ENCODE measurements around the gene RIPK3. TPM values are rescaled to one million over a fixed set of nuclear protein-coding genes. Genes with fewer than 3 reads are reported as not detected.

The RIPK3 gene
- total and polyA plus RNA-seq, 2 experiments from 2014 or later: 0.32 to 1.5 TPM

DNA sequence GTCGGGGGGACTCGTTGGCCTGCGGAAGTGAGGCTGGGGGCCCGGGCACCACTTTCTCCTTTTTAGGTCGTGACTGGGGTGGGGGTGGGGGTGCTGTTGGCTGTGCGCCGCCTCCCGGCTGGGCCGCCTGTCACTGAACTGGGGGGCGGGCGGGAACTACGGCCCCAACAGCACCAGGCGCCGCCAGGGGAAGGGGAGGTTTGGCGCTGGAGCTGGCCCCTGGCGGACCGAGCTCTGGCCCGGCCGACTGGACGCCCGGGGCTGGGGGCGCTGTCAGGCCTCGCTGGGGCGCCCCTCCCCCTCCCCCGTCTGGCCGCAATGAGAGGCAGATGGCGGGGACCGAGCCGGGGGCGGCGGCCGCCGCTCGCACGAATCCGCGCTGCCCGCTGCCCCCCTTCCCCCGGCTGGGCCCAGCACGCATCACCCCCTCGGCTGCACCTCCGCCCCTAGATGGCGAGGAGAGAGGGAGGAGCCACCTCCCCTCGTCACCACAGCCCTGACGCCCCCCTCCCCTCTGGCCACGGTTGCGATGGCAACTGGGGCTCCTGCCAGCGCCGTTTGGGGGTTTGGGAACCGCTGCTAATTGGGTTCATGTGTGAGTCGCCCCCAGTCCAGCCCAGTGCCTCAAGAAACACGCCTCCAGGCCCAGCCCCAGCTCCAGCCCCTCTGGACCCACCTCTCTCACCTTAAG lies 28.9 kb upstream of the RIPK3 start:
- Histone ChIP-seq H2AFZ (peak overlapping the region; percentile 85), H3K4me2 (peak overlapping the region; percentile 99), H3K36me3 (ENCODE audit: insufficient read depth) (no peaks in the 10 kb centered on the region), H3K79me2 (replicated peaks; ENCODE audit: insufficient read depth) (no peaks in the 10 kb centered on the region), H3F3A (replicated peaks; ENCODE audit: low read depth) (0 out of 2 replicates have a peak, but pooled peaks cover 4% of the 10 kb centered on the region), H3K4me1 (ENCODE audit: insufficient read depth) (peaks cover 14% of the 10 kb centered on the region; the same call in 1 of the 2 replicates), H3K27me3 (ENCODE audit: insufficient read depth) (peaks cover 18% of the 10 kb centered on the region; the same call in 1 of the 2 replicates), H3K4me3 (peak overlapping the region; percentile 97), H3K9me2 (ENCODE audit: insufficient read depth) (peaks cover 4% of the 10 kb centered on the region; the same call in 1 of the 2 replicates), H4K20me1 (replicated peaks; ENCODE audit: insufficient read depth) (no peaks in the 10 kb centered on the region), H3K27ac (ENCODE audit: low read depth) (peak overlapping the region; percentile 83; the same call in 1 of the 2 replicates)
- H3K4me3 Mint-ChIP-seq: peak overlapping the region; percentile 80
- peak overlapping the region; percentile 77; the same call in 1 of the 2 replicates for H3K27ac Mint-ChIP-seq
- peak; percentile 64; the same call in 1 of the 2 replicates for TF ChIP-seq CREB1 (CRISPR knock-in tag; IDR thresholded peaks at IDR 0.05; ENCODE audit: low read depth)
- 0 out of 2 replicates have a peak, but pooled peaks have one; percentile 3 for TF ChIP-seq POLR2AphosphoS5 (IDR thresholded peaks at IDR 0.05; ENCODE audit: low read depth)
- TF ChIP-seq STAT1 (IDR thresholded peaks at IDR 0.05; ENCODE audit: unreplicated experiment): no peak
- ATAC-seq: peak; percentile 18
- no peaks in the 10 kb centered on the region; the same call in 2 of the 3 replicates for H3K9me3 Mint-ChIP-seq
- H3K36me3 Mint-ChIP-seq (ENCODE audit: low read depth): peaks cover 10% of the 10 kb centered on the region
- peaks cover 22% of the 10 kb centered on the region for H3K4me1 Mint-ChIP-seq
- DNase-seq (ENCODE audit: low spot score): peak; percentile 87
- H3K27me3 Mint-ChIP-seq (ENCODE audit: insufficient read depth, low read depth, poor library complexity): peaks cover 17% of the 10 kb centered on the region

DNA sequence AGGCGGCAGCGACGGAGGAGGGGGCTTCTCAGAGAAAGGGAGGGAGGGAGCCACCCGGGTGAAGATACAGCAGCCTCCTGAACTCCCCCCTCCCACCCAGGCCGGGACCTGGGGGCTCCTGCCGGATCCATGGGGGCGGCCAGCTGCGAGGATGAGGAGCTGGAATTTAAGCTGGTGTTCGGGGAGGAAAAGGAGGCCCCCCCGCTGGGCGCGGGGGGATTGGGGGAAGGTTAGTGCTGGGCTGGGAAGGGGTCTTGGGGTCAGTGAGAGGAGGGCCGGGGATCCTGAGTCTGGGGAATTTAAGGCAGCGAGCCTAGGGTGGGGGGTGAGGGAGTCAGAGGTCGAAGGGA lies 28.4 kb upstream of the RIPK3 start:
- Mint-ChIP-seq H3K9me3 (no peaks in the 10 kb centered on the region; the same call in 2 of the 3 replicates), H3K36me3 (ENCODE audit: low read depth) (peaks cover 6% of the 10 kb centered on the region), H3K27ac (peak overlapping the region; percentile 94), H3K27me3 (ENCODE audit: insufficient read depth, low read depth, poor library complexity) (peaks cover 21% of the 10 kb centered on the region), H3K4me1 (peaks cover 22% of the 10 kb centered on the region), H3K4me3 (peak overlapping the region; percentile 80)
- no peaks in the 10 kb centered on the region for H3K36me3 ChIP-seq (ENCODE audit: insufficient read depth)
- 0 out of 2 replicates have a peak, but pooled peaks cover 4% of the 10 kb centered on the region for H3F3A ChIP-seq (replicated peaks; ENCODE audit: low read depth)
- DNase-seq (ENCODE audit: low spot score) (peak; percentile 60), ATAC-seq (peak; percentile 3)
- H3K27ac ChIP-seq (ENCODE audit: low read depth): peak overlapping the region; percentile 83; the same call in 1 of the 2 replicates
- peaks cover 21% of the 10 kb centered on the region; the same call in 1 of the 2 replicates for H3K27me3 ChIP-seq (ENCODE audit: insufficient read depth)
- H2AFZ ChIP-seq: no peak overlapping the region
- no peaks in the 10 kb centered on the region for H4K20me1 ChIP-seq (replicated peaks; ENCODE audit: insufficient read depth)
- H3K4me3 ChIP-seq: peak overlapping the region; percentile 97
- no peaks in the 10 kb centered on the region for H3K79me2 ChIP-seq (replicated peaks; ENCODE audit: insufficient read depth)
- H3K9me2 ChIP-seq (ENCODE audit: insufficient read depth): peaks cover 4% of the 10 kb centered on the region; the same call in 1 of the 2 replicates
- peaks cover 14% of the 10 kb centered on the region; the same call in 1 of the 2 replicates for H3K4me1 ChIP-seq (ENCODE audit: insufficient read depth)
- peak overlapping the region; percentile 99 for H3K4me2 ChIP-seq
- no peak for TF ChIP-seq ZNF114 (CRISPR knock-in tag; IDR thresholded peaks at IDR 0.05)
- TF ChIP-seq STAT1 (IDR thresholded peaks at IDR 0.05; ENCODE audit: unreplicated experiment): no peak
- TF ChIP-seq NANOG (IDR thresholded peaks at IDR 0.05; ENCODE audit: borderline replicate concordance): no peak
- TF ChIP-seq POLR2AphosphoS5 (IDR thresholded peaks at IDR 0.05; ENCODE audit: low read depth): no peak
- TF ChIP-seq, protein P1, sequence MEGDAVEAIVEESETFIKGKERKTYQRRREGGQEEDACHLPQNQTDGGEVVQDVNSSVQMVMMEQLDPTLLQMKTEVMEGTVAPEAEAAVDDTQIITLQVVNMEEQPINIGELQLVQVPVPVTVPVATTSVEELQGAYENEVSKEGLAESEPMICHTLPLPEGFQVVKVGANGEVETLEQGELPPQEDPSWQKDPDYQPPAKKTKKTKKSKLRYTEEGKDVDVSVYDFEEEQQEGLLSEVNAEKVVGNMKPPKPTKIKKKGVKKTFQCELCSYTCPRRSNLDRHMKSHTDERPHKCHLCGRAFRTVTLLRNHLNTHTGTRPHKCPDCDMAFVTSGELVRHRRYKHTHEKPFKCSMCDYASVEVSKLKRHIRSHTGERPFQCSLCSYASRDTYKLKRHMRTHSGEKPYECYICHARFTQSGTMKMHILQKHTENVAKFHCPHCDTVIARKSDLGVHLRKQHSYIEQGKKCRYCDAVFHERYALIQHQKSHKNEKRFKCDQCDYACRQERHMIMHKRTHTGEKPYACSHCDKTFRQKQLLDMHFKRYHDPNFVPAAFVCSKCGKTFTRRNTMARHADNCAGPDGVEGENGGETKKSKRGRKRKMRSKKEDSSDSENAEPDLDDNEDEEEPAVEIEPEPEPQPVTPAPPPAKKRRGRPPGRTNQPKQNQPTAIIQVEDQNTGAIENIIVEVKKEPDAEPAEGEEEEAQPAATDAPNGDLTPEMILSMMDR (conservative IDR thresholded peaks at IDR 0.05; ENCODE audit: low read depth in 2 of 2): no peak
- TF ChIP-seq CREB1 (CRISPR knock-in tag; IDR thresholded peaks at IDR 0.05; ENCODE audit: low read depth): no peak
- TF ChIP-seq, protein P2, sequence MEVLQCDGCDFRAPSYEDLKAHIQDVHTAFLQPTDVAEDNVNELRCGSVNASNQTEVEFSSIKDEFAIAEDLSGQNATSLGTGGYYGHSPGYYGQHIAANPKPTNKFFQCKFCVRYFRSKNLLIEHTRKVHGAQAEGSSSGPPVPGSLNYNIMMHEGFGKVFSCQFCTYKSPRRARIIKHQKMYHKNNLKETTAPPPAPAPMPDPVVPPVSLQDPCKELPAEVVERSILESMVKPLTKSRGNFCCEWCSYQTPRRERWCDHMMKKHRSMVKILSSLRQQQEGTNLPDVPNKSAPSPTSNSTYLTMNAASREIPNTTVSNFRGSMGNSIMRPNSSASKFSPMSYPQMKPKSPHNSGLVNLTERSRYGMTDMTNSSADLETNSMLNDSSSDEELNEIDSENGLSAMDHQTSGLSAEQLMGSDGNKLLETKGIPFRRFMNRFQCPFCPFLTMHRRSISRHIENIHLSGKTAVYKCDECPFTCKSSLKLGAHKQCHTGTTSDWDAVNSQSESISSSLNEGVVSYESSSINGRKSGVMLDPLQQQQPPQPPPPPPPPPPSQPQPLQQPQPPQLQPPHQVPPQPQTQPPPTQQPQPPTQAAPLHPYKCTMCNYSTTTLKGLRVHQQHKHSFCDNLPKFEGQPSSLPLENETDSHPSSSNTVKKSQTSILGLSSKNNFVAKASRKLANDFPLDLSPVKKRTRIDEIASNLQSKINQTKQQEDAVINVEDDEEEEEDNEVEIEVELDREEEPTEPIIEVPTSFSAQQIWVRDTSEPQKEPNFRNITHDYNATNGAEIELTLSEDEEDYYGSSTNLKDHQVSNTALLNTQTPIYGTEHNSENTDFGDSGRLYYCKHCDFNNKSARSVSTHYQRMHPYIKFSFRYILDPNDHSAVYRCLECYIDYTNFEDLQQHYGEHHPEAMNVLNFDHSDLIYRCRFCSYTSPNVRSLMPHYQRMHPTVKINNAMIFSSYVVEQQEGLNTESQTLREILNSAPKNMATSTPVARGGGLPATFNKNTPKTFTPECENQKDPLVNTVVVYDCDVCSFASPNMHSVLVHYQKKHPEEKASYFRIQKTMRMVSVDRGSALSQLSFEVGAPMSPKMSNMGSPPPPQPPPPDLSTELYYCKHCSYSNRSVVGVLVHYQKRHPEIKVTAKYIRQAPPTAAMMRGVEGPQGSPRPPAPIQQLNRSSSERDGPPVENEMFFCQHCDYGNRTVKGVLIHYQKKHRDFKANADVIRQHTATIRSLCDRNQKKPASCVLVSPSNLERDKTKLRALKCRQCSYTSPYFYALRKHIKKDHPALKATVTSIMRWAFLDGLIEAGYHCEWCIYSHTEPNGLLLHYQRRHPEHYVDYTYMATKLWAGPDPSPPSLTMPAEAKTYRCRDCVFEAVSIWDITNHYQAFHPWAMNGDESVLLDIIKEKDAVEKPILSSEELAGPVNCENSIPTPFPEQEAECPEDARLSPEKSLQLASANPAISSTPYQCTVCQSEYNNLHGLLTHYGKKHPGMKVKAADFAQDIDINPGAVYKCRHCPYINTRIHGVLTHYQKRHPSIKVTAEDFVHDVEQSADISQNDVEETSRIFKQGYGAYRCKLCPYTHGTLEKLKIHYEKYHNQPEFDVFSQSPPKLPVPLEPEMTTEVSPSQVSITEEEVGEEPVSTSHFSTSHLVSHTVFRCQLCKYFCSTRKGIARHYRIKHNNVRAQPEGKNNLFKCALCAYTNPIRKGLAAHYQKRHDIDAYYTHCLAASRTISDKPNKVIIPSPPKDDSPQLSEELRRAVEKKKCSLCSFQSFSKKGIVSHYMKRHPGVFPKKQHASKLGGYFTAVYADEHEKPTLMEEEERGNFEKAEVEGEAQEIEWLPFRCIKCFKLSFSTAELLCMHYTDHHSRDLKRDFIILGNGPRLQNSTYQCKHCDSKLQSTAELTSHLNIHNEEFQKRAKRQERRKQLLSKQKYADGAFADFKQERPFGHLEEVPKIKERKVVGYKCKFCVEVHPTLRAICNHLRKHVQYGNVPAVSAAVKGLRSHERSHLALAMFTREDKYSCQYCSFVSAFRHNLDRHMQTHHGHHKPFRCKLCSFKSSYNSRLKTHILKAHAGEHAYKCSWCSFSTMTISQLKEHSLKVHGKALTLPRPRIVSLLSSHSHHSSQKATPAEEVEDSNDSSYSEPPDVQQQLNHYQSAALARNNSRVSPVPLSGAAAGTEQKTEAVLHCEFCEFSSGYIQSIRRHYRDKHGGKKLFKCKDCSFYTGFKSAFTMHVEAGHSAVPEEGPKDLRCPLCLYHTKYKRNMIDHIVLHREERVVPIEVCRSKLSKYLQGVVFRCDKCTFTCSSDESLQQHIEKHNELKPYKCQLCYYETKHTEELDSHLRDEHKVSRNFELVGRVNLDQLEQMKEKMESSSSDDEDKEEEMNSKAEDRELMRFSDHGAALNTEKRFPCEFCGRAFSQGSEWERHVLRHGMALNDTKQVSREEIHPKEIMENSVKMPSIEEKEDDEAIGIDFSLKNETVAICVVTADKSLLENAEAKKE (CRISPR knock-in tag; IDR thresholded peaks at IDR 0.05): no peak
- no peak for TF ChIP-seq EZH2phosphoT487 (IDR thresholded peaks at IDR 0.05; ENCODE audit: unreplicated experiment)
- TF ChIP-seq, protein P3, sequence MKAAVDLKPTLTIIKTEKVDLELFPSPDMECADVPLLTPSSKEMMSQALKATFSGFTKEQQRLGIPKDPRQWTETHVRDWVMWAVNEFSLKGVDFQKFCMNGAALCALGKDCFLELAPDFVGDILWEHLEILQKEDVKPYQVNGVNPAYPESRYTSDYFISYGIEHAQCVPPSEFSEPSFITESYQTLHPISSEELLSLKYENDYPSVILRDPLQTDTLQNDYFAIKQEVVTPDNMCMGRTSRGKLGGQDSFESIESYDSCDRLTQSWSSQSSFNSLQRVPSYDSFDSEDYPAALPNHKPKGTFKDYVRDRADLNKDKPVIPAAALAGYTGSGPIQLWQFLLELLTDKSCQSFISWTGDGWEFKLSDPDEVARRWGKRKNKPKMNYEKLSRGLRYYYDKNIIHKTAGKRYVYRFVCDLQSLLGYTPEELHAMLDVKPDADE (IDR thresholded peaks at IDR 0.05): no peak
- TF ChIP-seq JUNB (IDR thresholded peaks at IDR 0.05; ENCODE audit: unreplicated experiment): no peak
